HG03025 (cell line): ENCODE measurements around the gene LMNA.
"Not testable (repeated sequence)": the region's sequence is repeated elsewhere in the genome, so short reads cannot be mapped to it uniquely, and the experiment has no call there.

Experiments
- ATAC-seq: cut with Tn5 transposase; IDR thresholded peaks from one replicate; pipeline ENCODE4 v1.9.1; 2021; ENCODE audit warnings: mild to moderate bottlenecking, moderate library complexity; ENCODE audit not compliant: unreplicated experiment, low FRiP score

Gene LMNA

GRCh38 chr1:156114101-156114918 lies at the start of gene LMNA:
TSS of gene LMNA (plus strand) at chr1:156114711. CDS start at chr1:156114919, 208 bp downstream.
- peak; percentile 59 for ATAC-seq

- no peak for ATAC-seq
These were observed 49.3 kb upstream of the LMNA start for GRCh38 chr1:156065212-156065611.

GRCh38 chr1:156065871-156066270 lies 48.6 kb upstream of the LMNA start:
- no peak for ATAC-seq

- ATAC-seq: no peak
These were observed 47.2 kb upstream of the LMNA start for GRCh38 chr1:156067262-156067661.

- ATAC-seq: no peak
These were observed 44.7 kb upstream of the LMNA start for GRCh38 chr1:156069490-156070455.

GRCh38 chr1:156070548-156070947 lies 44.0 kb upstream of the LMNA start:
- no peak for ATAC-seq

GRCh38 chr1:156071332-156071816 lies 43.1 kb upstream of the LMNA start:
- not testable (repeated sequence) for ATAC-seq

- ATAC-seq: no peak
These were observed 42.3 kb upstream of the LMNA start for GRCh38 chr1:156072251-156072650.

GRCh38 chr1:156073110-156073687 lies 41.3 kb upstream of the LMNA start:
- ATAC-seq: no peak

GRCh38 chr1:156073740-156074139 lies 40.8 kb upstream of the LMNA start:
- ATAC-seq: no peak

- ATAC-seq: no peak
These were observed 39.9 kb upstream of the LMNA start for GRCh38 chr1:156074661-156075060.

- ATAC-seq: no peak
These were observed 39.3 kb upstream of the LMNA start for GRCh38 chr1:156075162-156075561.

- ATAC-seq: no peak
These were observed 38.7 kb upstream of the LMNA start for GRCh38 chr1:156075775-156076204.

GRCh38 chr1:156076609-156077429 lies 37.7 kb upstream of the LMNA start:
- ATAC-seq: no peak

- no peak for ATAC-seq
These were observed 37.1 kb upstream of the LMNA start for GRCh38 chr1:156077430-156077760.

- ATAC-seq: no peak
These were observed 35.8 kb upstream of the LMNA start for GRCh38 chr1:156078728-156079127.

- no peak for ATAC-seq
These were observed 34.7 kb upstream of the LMNA start for GRCh38 chr1:156079762-156080161.

- ATAC-seq: no peak
These were observed 34.2 kb upstream of the LMNA start for GRCh38 chr1:156080241-156080862.

GRCh38 chr1:156080863-156081179 lies 33.7 kb upstream of the LMNA start:
- ATAC-seq: no peak
